Sigmoid colon (tissue), 4 donors: ENCODE results near the gene GPR137B.

Experiments
- CTCF ChIP-seq, 4 experiments: fragments of 450-650 bp in 3 of 4; fragments of 200-600 bp in 1 of 4; IDR thresholded peaks; one replicate each; pipeline ENCODE4 v1.5.1; 2016 to 2019; ENCODE audit warnings: antibody characterized with exemption in 4 of 4, mild to moderate bottlenecking in 3 of 4, moderate library complexity in 2 of 4
- POLR2A ChIP-seq, 2 donors: fragments of 450-650 bp; IDR thresholded peaks; one replicate each; pipeline ENCODE4 v1.6.1; 2016; ENCODE audit warnings: antibody characterized with exemption in 2 of 2, mild to moderate bottlenecking in 2 of 2, moderate library complexity in 2 of 2
- POLR2AphosphoS5 ChIP-seq, 4 donors: sonication (generic); formaldehyde crosslinking; IDR thresholded peaks; one replicate each; pipeline ENCODE4 v1.6.1; 2017; ENCODE audit warnings: antibody characterized with exemption in 4 of 4

- TF ChIP-seq POLR2A (IDR thresholded peaks at IDR 0.05): no peak
- TF ChIP-seq POLR2AphosphoS5 (IDR thresholded peaks at IDR 0.05): no peak
- TF ChIP-seq CTCF (IDR thresholded peaks at IDR 0.05): no peak
Measured at GRCh38 chr1:236139495-236139894, 2.8 kb upstream of the GPR137B start.
